ENCODE data around the gene OR4M1.
"Not testable (repeated sequence)": the region's sequence is repeated elsewhere in the genome, so short reads cannot be mapped to it uniquely, and the experiment has no call there.

Gene OR4M1

GRCh38 chr14:19771895-19772430 is 1.3 kb upstream of the OR4M1 start:
- Histone ChIP-seq H3K4me3 (ENCODE audit: low read length, poor library complexity, severe bottlenecking) (no peak overlapping the region), H3K9me3 (ENCODE audit: insufficient read depth, low read depth, low read length) (peaks cover 13% of the 10 kb centered on the region; the same call in 1 of the 2 replicates), H3K4me1 (ENCODE audit: insufficient read depth, low read length, poor library complexity, severe bottlenecking) (no peaks in the 10 kb centered on the region), H3K4me2 (ENCODE audit: low read depth, low read length, poor library complexity, severe bottlenecking) (no peak overlapping the region), H3F3A (ENCODE audit: low read depth) (no peaks in the 10 kb centered on the region), H3K9me2 (replicated peaks; ENCODE audit: low read depth, low read length) (no peaks in the 10 kb centered on the region), H3K9ac (ENCODE audit: low read depth, low read length, poor library complexity, severe bottlenecking) (no peak overlapping the region), H2AFZ (ENCODE audit: low read length) (no peak overlapping the region), H3K79me2 (ENCODE audit: insufficient read depth, low read length) (no peaks in the 10 kb centered on the region), H3K36me3 (ENCODE audit: insufficient read depth, low read length) (no peaks in the 10 kb centered on the region), H4K20me1 (ENCODE audit: insufficient read depth, low read length, poor library complexity, severe bottlenecking) (no peaks in the 10 kb centered on the region), H3K27me3 (ENCODE audit: insufficient read depth, low read length, poor library complexity, severe bottlenecking) (no peaks in the 10 kb centered on the region)
- TF ChIP-seq, protein P1, sequence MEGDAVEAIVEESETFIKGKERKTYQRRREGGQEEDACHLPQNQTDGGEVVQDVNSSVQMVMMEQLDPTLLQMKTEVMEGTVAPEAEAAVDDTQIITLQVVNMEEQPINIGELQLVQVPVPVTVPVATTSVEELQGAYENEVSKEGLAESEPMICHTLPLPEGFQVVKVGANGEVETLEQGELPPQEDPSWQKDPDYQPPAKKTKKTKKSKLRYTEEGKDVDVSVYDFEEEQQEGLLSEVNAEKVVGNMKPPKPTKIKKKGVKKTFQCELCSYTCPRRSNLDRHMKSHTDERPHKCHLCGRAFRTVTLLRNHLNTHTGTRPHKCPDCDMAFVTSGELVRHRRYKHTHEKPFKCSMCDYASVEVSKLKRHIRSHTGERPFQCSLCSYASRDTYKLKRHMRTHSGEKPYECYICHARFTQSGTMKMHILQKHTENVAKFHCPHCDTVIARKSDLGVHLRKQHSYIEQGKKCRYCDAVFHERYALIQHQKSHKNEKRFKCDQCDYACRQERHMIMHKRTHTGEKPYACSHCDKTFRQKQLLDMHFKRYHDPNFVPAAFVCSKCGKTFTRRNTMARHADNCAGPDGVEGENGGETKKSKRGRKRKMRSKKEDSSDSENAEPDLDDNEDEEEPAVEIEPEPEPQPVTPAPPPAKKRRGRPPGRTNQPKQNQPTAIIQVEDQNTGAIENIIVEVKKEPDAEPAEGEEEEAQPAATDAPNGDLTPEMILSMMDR (conservative IDR thresholded peaks at IDR 0.05; ENCODE audit: low read length) = no peak
- TF ChIP-seq EZH2phosphoT487 (IDR thresholded peaks at IDR 0.05; ENCODE audit: borderline replicate concordance) = no peak

DNA sequence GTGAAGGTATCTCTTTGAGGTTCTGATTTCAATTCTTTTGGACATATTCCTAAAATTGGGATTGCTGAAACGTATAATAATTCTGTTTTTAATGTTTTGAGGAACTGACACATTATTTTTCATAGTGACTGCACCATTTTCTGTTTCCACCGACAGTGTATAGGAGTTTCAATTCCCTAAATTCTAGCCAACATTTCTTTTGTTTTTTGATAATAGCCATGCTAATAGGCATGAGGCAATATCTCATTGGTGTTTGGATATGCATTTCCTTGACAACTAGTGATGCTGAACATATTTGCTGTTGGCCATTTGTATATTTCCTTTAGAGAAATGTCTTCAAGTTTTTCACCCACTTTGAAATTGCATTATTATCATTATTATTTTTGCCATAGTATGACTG is 850 bp upstream of the OR4M1 start:
- not testable (repeated sequence) for H2AFZ ChIP-seq (ENCODE audit: low read length); H3K4me2 ChIP-seq (ENCODE audit: low read depth, low read length, poor library complexity, severe bottlenecking); H3K9ac ChIP-seq (ENCODE audit: low read depth, low read length, poor library complexity, severe bottlenecking); H3K9me2 ChIP-seq (replicated peaks; ENCODE audit: low read depth, low read length); H3K36me3 ChIP-seq (ENCODE audit: insufficient read depth, low read length); H3K4me1 ChIP-seq (ENCODE audit: insufficient read depth, low read length, poor library complexity, severe bottlenecking); H3K27me3 ChIP-seq (ENCODE audit: insufficient read depth, low read length, poor library complexity, severe bottlenecking); H3K4me3 ChIP-seq (ENCODE audit: low read length, poor library complexity, severe bottlenecking); H4K20me1 ChIP-seq (ENCODE audit: insufficient read depth, low read length, poor library complexity, severe bottlenecking); H3K79me2 ChIP-seq (ENCODE audit: insufficient read depth, low read length); H3F3A ChIP-seq (ENCODE audit: low read depth)
- H3K9me3 ChIP-seq (ENCODE audit: insufficient read depth, low read depth, low read length) = peaks cover 13% of the 10 kb centered on the region; the same call in 1 of the 2 replicates

GRCh38 chr14:19775587-19775986 is 2.3 kb downstream of the OR4M1 start:
- no peaks in the 10 kb centered on the region for H3K27me3 ChIP-seq (ENCODE audit: insufficient read depth, low read length, poor library complexity, severe bottlenecking)
- TF ChIP-seq, protein P1 (conservative IDR thresholded peaks at IDR 0.05; ENCODE audit: low read length) = no peak
- TF ChIP-seq EZH2phosphoT487 (IDR thresholded peaks at IDR 0.05; ENCODE audit: borderline replicate concordance) = no peak
- no peaks in the 10 kb centered on the region for H3K79me2 ChIP-seq (ENCODE audit: insufficient read depth, low read length)
- no peaks in the 10 kb centered on the region for H4K20me1 ChIP-seq (ENCODE audit: insufficient read depth, low read length, poor library complexity, severe bottlenecking)
- H3K9me3 ChIP-seq (ENCODE audit: insufficient read depth, low read depth, low read length) = peaks cover 13% of the 10 kb centered on the region; the same call in 1 of the 2 replicates
- H3K4me1 ChIP-seq (ENCODE audit: insufficient read depth, low read length, poor library complexity, severe bottlenecking) = no peaks in the 10 kb centered on the region
- H3K9ac ChIP-seq (ENCODE audit: low read depth, low read length, poor library complexity, severe bottlenecking) = no peak overlapping the region
- no peak overlapping the region for H2AFZ ChIP-seq (ENCODE audit: low read length)
- no peak overlapping the region for H3K4me2 ChIP-seq (ENCODE audit: low read depth, low read length, poor library complexity, severe bottlenecking)
- H3F3A ChIP-seq (ENCODE audit: low read depth) = no peaks in the 10 kb centered on the region
- H3K4me3 ChIP-seq (ENCODE audit: low read length, poor library complexity, severe bottlenecking) = no peak overlapping the region
- H3K36me3 ChIP-seq (ENCODE audit: insufficient read depth, low read length) = no peaks in the 10 kb centered on the region
- H3K9me2 ChIP-seq (replicated peaks; ENCODE audit: low read depth, low read length) = no peaks in the 10 kb centered on the region

- H3K9me3 ChIP-seq (ENCODE audit: insufficient read depth, low read depth, low read length); H4K20me1 ChIP-seq (ENCODE audit: insufficient read depth, low read length, poor library complexity, severe bottlenecking); H3K27me3 ChIP-seq (ENCODE audit: insufficient read depth, low read length, poor library complexity, severe bottlenecking): not testable (repeated sequence)
Observed at GRCh38 chr14:19785848-19786247, 12.5 kb downstream of the OR4M1 start.

GRCh38 chr14:19787318-19787717 is 14.0 kb downstream of the OR4M1 start:
- not testable (repeated sequence) for H3K9ac ChIP-seq (ENCODE audit: low read depth, low read length, poor library complexity, severe bottlenecking); H3F3A ChIP-seq (ENCODE audit: low read depth); H3K79me2 ChIP-seq (ENCODE audit: insufficient read depth, low read length); H3K4me2 ChIP-seq (ENCODE audit: low read depth, low read length, poor library complexity, severe bottlenecking); H3K9me2 ChIP-seq (replicated peaks; ENCODE audit: low read depth, low read length); H3K36me3 ChIP-seq (ENCODE audit: insufficient read depth, low read length); H3K9me3 ChIP-seq (ENCODE audit: insufficient read depth, low read depth, low read length); H3K27me3 ChIP-seq (ENCODE audit: insufficient read depth, low read length, poor library complexity, severe bottlenecking); H4K20me1 ChIP-seq (ENCODE audit: insufficient read depth, low read length, poor library complexity, severe bottlenecking); H3K4me1 ChIP-seq (ENCODE audit: insufficient read depth, low read length, poor library complexity, severe bottlenecking); H2AFZ ChIP-seq (ENCODE audit: low read length); H3K4me3 ChIP-seq (ENCODE audit: low read length, poor library complexity, severe bottlenecking)

More at GRCh38 chr14:19785848-19786247, 12.5 kb downstream of the OR4M1 start:
- not testable (repeated sequence) for H2AFZ ChIP-seq (ENCODE audit: low read length); H3K79me2 ChIP-seq (ENCODE audit: insufficient read depth, low read length); H3K4me2 ChIP-seq (ENCODE audit: low read depth, low read length, poor library complexity, severe bottlenecking); H3F3A ChIP-seq (ENCODE audit: low read depth); H3K4me3 ChIP-seq (ENCODE audit: low read length, poor library complexity, severe bottlenecking); H3K9ac ChIP-seq (ENCODE audit: low read depth, low read length, poor library complexity, severe bottlenecking); H3K36me3 ChIP-seq (ENCODE audit: insufficient read depth, low read length); H3K4me1 ChIP-seq (ENCODE audit: insufficient read depth, low read length, poor library complexity, severe bottlenecking); H3K9me2 ChIP-seq (replicated peaks; ENCODE audit: low read depth, low read length)

DNA sequence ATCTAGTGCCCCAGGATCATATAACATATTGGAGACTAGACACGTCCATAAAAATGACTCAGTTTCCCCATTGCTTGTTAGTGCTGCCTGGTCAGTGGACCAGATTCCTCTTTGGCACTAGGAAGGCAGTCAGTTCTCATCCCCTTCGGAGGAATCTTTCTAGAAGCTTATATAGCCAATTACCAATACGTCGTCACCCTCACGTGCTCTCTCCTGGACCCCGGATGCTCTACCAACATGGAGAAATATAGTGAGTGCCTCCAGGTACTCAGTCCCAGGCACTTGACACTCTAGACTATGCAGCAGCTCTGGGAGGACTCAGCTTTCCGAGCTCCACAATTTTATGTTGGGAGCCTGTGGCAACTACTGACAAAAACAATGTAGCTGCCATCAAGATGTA is 14.8 kb downstream of the OR4M1 start:
- H3K4me2 ChIP-seq (ENCODE audit: low read depth, low read length, poor library complexity, severe bottlenecking); H3K27me3 ChIP-seq (ENCODE audit: insufficient read depth, low read length, poor library complexity, severe bottlenecking); H3K79me2 ChIP-seq (ENCODE audit: insufficient read depth, low read length); H4K20me1 ChIP-seq (ENCODE audit: insufficient read depth, low read length, poor library complexity, severe bottlenecking); H3K36me3 ChIP-seq (ENCODE audit: insufficient read depth, low read length); H3K4me1 ChIP-seq (ENCODE audit: insufficient read depth, low read length, poor library complexity, severe bottlenecking); H3K9me2 ChIP-seq (replicated peaks; ENCODE audit: low read depth, low read length); H3K4me3 ChIP-seq (ENCODE audit: low read length, poor library complexity, severe bottlenecking); H3K9ac ChIP-seq (ENCODE audit: low read depth, low read length, poor library complexity, severe bottlenecking); H3K9me3 ChIP-seq (ENCODE audit: insufficient read depth, low read depth, low read length); H2AFZ ChIP-seq (ENCODE audit: low read length); H3F3A ChIP-seq (ENCODE audit: low read depth): not testable (repeated sequence)

Measured in Loucy (cell line).